NCI-H2107 (cell line): ENCODE data around the gene PCDH17.
A peak's percentile ranks its signal among the peaks of the same experiment; 100 is the strongest.

Experiments used
- DNase-seq: peaks from one replicate; lab custom pipeline; 2025; lab: John Stamatoyannopoulos, UW

The PCDH17 gene, protein sequence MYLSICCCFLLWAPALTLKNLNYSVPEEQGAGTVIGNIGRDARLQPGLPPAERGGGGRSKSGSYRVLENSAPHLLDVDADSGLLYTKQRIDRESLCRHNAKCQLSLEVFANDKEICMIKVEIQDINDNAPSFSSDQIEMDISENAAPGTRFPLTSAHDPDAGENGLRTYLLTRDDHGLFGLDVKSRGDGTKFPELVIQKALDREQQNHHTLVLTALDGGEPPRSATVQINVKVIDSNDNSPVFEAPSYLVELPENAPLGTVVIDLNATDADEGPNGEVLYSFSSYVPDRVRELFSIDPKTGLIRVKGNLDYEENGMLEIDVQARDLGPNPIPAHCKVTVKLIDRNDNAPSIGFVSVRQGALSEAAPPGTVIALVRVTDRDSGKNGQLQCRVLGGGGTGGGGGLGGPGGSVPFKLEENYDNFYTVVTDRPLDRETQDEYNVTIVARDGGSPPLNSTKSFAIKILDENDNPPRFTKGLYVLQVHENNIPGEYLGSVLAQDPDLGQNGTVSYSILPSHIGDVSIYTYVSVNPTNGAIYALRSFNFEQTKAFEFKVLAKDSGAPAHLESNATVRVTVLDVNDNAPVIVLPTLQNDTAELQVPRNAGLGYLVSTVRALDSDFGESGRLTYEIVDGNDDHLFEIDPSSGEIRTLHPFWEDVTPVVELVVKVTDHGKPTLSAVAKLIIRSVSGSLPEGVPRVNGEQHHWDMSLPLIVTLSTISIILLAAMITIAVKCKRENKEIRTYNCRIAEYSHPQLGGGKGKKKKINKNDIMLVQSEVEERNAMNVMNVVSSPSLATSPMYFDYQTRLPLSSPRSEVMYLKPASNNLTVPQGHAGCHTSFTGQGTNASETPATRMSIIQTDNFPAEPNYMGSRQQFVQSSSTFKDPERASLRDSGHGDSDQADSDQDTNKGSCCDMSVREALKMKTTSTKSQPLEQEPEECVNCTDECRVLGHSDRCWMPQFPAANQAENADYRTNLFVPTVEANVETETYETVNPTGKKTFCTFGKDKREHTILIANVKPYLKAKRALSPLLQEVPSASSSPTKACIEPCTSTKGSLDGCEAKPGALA (N-terminal part only)

DNA sequence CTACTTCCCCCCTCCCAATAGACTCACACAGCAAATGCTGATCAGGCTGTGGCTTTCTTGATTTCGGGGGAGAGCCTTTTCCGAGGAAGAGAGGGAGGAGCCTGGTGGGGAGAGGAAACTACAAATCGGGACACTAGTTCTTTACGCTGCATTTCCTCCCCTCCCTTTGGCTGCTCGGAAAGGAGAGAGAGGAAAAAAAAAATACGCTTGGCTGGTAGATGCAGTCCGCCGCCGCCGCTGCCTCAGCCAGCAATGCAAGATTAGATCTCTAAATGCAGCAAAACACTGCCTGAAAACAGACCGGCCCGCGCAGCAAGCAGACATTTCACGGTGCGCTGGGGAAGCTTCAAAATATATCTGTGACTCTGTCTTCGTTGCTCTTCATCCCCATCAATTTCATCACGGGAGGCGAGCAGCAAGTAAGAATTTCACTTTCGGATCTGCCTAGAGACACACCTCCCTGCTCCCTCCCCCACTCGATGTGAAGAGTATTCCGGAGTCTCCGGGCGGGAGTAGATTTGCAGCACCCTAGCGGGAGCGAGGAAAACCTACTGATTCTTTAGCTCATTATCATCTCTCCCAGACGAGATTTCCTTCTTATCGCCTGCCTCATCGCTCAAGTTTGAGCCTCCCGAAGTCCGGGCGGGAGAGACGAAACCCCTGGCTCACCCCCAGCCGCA, at the start of gene PCDH17:
TSS of gene PCDH17 (plus strand) at position 149 of the 680 bp plus-strand sequence. CDS start 803 bp downstream, outside the sequence.
- DNase-seq: no peak

GRCh38 chr13:57582032-57582431, 49.5 kb upstream of the PCDH17 start:
- no peak for DNase-seq

DNA sequence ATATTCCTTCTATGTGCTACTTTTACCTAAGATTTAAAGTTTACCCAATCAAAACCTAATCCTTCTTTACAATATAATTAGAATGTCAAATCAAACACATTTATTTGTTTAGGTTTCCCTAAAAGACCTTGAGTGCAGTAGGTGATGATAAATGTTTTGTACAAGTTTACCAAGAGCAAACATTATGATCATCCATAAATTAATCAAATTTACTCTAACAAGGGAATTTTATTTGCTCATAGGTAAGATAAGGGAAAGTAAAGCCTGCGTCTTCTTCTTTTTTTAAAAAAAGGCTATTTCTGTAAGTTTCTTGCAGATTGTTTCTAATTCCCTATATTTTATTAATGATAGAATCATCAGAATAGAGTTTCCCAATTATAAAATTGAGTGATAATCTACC, 48.0 kb upstream of the PCDH17 start:
- DNase-seq: no peak

DNA sequence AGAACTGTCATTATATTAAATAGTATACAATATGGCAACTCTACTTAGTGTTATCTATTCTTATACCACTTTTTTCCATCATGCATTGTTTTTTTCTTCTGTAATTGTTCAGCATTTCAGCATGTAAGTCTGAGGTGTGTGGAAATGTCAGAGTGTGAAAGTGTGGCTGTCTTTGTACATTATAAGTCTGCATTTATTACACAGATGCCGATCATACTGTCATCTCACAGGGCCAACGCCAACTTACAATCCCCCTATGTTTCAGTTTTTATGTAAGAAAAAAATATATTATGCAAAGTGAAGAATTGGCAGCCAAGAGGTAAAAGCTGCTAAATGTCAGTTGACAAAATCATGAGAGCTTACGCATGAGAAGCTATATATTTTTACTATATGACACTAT, 42.9 kb upstream of the PCDH17 start:
- DNase-seq: no peak

- DNase-seq: no peak
Observed at GRCh38 chr13:57595775-57596174, 35.8 kb upstream of the PCDH17 start.

GRCh38 chr13:57601536-57601935, 30.0 kb upstream of the PCDH17 start:
- DNase-seq: no peak

GRCh38 chr13:57604442-57604841, 27.1 kb upstream of the PCDH17 start:
- no peak for DNase-seq

- DNase-seq: no peak
Observed at GRCh38 chr13:57611969-57612368, 19.6 kb upstream of the PCDH17 start.

DNA sequence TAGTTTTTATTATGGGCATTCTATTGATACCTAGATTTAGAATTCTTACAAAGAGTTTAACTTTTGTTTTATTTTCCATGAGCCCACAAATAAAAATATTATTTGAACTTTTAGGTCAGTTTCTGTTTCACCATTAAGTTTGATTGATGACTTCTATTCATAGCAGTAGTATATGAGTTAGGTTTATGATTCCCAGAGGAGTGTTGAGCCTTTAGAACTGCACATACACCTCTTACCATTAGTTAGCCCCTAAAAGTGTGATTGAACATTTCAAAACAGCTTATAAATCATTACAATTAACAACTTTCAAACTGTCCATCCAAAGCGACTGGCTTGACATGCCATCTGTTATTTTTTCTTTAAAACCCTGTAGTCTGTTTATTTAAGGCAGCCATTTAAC, 19.0 kb upstream of the PCDH17 start:
- no peak for DNase-seq

DNA sequence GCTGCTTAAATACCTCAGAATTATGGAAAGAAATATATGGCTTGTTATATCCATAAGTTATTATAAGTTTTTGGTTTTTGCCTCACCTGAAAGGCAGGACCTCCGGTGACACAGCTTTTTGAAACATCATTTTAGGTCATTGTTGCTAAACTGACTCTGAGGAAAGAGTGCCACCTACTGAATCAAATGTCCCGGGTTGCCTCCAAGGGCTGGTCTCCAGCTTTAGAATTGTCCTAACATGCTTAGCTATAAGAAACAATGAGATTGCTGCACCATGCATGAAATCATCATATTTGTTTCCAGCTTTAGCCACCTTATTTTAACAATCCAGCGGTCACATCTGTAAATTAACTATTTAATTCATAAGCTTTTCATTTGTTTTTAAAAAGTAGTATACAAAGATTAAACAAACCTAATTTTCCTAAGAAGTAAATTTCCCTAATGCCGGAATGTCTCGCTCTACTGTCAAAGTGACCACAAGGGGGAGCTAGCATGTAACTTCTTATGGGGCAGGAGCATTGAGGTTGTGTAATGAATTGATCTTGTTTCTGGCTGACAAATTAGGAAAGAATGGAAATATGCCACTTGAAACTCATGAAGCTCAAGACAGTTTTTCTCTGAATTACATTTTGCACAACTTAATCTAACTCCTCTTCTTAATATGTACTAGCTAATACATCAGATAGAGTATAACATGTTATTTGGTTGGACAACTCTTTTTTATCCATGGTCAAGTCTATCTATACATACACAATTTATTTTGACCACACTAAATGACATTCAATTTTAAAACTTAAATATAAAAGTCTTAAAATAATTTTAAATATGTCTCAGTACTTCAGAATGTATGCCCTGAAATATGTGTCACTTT, 6.7 kb upstream of the PCDH17 start:
- DNase-seq: peak; percentile 57

- no peak for DNase-seq
Observed at GRCh38 chr13:57627663-57628062, 3.9 kb upstream of the PCDH17 start.

GRCh38 chr13:57629391-57629804, 2.1 kb upstream of the PCDH17 start:
- DNase-seq: no peak

GRCh38 chr13:57629821-57630235, 1.7 kb upstream of the PCDH17 start:
- no peak for DNase-seq

DNA sequence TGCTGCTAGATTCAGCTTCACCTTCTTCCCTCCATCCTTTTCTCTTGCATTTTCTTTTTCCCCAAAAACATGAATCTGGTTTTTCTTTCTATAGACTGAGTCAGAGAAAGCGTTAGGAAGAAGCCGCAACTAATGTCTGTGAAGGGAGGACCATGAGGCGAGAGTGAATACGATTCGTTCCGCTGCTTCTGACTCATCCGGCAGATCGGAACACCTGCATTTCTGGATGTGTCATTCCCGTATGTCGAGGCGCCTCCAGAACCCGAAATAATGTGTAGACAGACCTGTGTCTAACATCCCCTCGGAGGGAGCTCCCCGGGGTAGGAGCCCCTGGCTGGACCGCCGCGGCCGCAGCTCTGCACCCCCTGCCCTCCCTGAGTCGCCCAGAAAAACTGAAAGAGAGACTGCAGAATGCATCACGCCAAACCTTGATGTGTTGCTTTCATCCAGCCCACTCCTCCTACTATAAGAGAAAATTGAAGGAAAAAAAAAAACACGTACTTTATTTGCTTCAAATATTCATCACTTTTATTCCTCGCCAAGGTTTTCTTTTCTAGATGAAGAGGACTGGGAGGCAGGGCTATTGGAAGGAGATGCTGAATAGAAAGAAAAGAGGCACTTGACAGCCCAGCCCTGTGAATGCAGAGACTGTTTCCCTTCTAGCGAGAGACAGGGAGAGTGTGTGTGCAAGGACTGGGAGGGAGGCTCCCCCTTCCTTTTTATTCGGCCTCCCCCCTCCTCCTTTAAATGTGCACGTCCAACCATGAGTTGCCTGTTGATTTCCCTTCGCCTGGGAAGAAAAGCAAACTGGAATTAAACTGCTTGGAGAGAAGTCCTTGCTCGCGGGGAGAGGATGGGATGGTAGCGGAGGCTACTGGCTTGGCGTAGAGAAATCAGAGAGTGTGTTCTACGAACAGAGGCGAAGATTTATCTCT, 616 bp upstream of the PCDH17 start:
- no peak for DNase-seq

GRCh38 chr13:57632276-57633140, 964 bp downstream of the PCDH17 start:
- DNase-seq: no peak

DNA sequence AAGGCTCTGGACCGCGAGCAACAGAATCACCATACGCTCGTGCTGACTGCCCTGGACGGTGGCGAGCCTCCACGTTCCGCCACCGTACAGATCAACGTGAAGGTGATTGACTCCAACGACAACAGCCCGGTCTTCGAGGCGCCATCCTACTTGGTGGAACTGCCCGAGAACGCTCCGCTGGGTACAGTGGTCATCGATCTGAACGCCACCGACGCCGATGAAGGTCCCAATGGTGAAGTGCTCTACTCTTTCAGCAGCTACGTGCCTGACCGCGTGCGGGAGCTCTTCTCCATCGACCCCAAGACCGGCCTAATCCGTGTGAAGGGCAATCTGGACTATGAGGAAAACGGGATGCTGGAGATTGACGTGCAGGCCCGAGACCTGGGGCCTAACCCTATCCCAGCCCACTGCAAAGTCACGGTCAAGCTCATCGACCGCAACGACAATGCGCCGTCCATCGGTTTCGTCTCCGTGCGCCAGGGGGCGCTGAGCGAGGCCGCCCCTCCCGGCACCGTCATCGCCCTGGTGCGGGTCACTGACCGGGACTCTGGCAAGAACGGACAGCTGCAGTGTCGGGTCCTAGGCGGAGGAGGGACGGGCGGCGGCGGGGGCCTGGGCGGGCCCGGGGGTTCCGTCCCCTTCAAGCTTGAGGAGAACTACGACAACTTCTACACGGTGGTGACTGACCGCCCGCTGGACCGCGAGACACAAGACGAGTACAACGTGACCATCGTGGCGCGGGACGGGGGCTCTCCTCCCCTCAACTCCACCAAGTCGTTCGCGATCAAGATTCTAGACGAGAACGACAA, 1.8 kb downstream of the PCDH17 start:
- DNase-seq: no peak

- no peak for DNase-seq
Observed at GRCh38 chr13:57633950-57634838, 2.6 kb downstream of the PCDH17 start.
